Neural cell (in vitro differentiated cells): ENCODE results near the gene DCP1A. TPM values are rescaled to one million over a fixed set of nuclear protein-coding genes. Genes with fewer than 3 reads are reported as not detected.
"Not testable (repeated sequence)": the region's sequence is repeated elsewhere in the genome, so short reads cannot be mapped to it uniquely, and the experiment has no call there.

ENCODE experiments used
- H2AFZ ChIP-seq: fragments of 200-600, 300-800 bp; sonication (generic), shearing (Covaris generic); 2 replicates; pipeline ENCODE4 v1.6.0; 2014; ENCODE audit warnings: low read depth, mild to moderate bottlenecking, antibody characterized with exemption, low read length, moderate library complexity
- H3F3A ChIP-seq: fragments of 200-600 bp; shearing (Covaris generic); 2 replicates; pipeline ENCODE4 v1.6.1; 2016; ENCODE audit warnings: mild to moderate bottlenecking, moderate library complexity, mixed read lengths, antibody characterized with exemption, low read length; ENCODE audit not compliant: insufficient read depth, poor library complexity, severe bottlenecking
- H3K27ac ChIP-seq: fragments of 200-600, 300-800 bp; sonication (generic), shearing (Covaris generic); 2 replicates; pipeline ENCODE4 v1.5.1; 2014; ENCODE audit warnings: mild to moderate bottlenecking, low read length, moderate library complexity
- H3K27me3 ChIP-seq: fragments of 300-800, 200-600 bp; sonication (generic), shearing (Covaris generic); 2 replicates; pipeline ENCODE4 v1.6.0; 2014; ENCODE audit warnings: mild to moderate bottlenecking, low read depth, low read length, moderate library complexity; ENCODE audit not compliant: insufficient read depth
- H3K36me3 ChIP-seq: fragments of 300-800, 200-600 bp; sonication (generic), shearing (Covaris generic); 2 replicates; pipeline ENCODE4 v1.5.1; 2014; ENCODE audit warnings: mild to moderate bottlenecking, antibody characterized with exemption, low read length, moderate library complexity; ENCODE audit not compliant: insufficient read depth
- H3K4me2 ChIP-seq: fragments of 300-800, 200-600 bp; sonication (generic), shearing (Covaris generic); 2 replicates; pipeline ENCODE4 v1.6.0; 2014; ENCODE audit warnings: mild to moderate bottlenecking, low read length
- H3K4me3 ChIP-seq: fragments of 300-800, 200-600 bp; sonication (generic), shearing (Covaris generic); 2 replicates; pipeline ENCODE4 v1.5.1; 2014; ENCODE audit warnings: mild to moderate bottlenecking, low read length, moderate library complexity
- H3K79me2 ChIP-seq: fragments of 200-600 bp; shearing (Covaris generic); replicated peaks from 2 replicates; pipeline ENCODE4 v1.6.0; 2014; ENCODE audit warnings: mild to moderate bottlenecking, low read length, moderate library complexity; ENCODE audit not compliant: insufficient read depth
- H3K9ac ChIP-seq: fragments of 300-800, 200-600 bp; sonication (generic), shearing (Covaris generic); 2 replicates; pipeline ENCODE4 v1.6.1; 2016; ENCODE audit warnings: mild to moderate bottlenecking, low read length, mixed read lengths
- H3K9me2 ChIP-seq: fragments of 200-600 bp; shearing (Covaris generic); 2 replicates; pipeline ENCODE4 v1.6.1; 2016; ENCODE audit warnings: mild to moderate bottlenecking, low read length, mixed read lengths; ENCODE audit not compliant: insufficient read depth
- H3K9me3 ChIP-seq: fragments of 200-600, 300-800 bp; sonication (generic), shearing (Covaris generic); 2 replicates; pipeline ENCODE4 v1.6.1; 2016; ENCODE audit warnings: mild to moderate bottlenecking, mixed run types, low read length, moderate library complexity, mixed read lengths
- H4K20me1 ChIP-seq: fragments of 200-600 bp; shearing (Covaris generic); 2 replicates; pipeline ENCODE4 v1.6.1; 2016; ENCODE audit warnings: mild to moderate bottlenecking, mixed run types; ENCODE audit not compliant: insufficient read depth
- EP300 ChIP-seq: fragments of 450-650 bp; conservative IDR thresholded peaks from 2 replicates; pipeline ENCODE4 v1.6.1; 2014; ENCODE audit warnings: antibody characterized with exemption, mild to moderate bottlenecking, moderate library complexity; ENCODE audit not compliant: poor library complexity, severe bottlenecking
- EZH2 ChIP-seq: fragments of 200-600, 300-800 bp; shearing (Covaris generic), sonication (generic); IDR thresholded peaks from 2 replicates; pipeline ENCODE4 v1.6.1; 2014; ENCODE audit warnings: antibody characterized with exemption, low read length, borderline replicate concordance, mild to moderate bottlenecking; ENCODE audit not compliant: insufficient read depth, poor library complexity, severe bottlenecking
- MXI1 ChIP-seq: fragments of 450-650 bp; conservative IDR thresholded peaks from 2 replicates; pipeline ENCODE4 v1.6.1; 2014; ENCODE audit warnings: antibody characterized with exemption, mild to moderate bottlenecking; ENCODE audit not compliant: poor library complexity, severe bottlenecking
- POLR2AphosphoS5 ChIP-seq: IDR thresholded peaks from 2 replicates; pipeline ENCODE4 v1.6.1; 2012
- SMC3 ChIP-seq: fragments of 450-650 bp; conservative IDR thresholded peaks from 2 replicates; pipeline ENCODE4 v1.6.1; 2014; ENCODE audit warnings: antibody characterized with exemption, mild to moderate bottlenecking, moderate library complexity; ENCODE audit not compliant: poor library complexity
- TAF1 ChIP-seq: IDR thresholded peaks from 2 replicates; pipeline ENCODE4 v1.6.1; 2012; ENCODE audit warnings: low read depth
- polyA plus RNA-seq: library from polyadenylated mRNA; depleted of rRNA; stranded (reverse); fragments of >200 nt; gene quantifications from 2 replicates; pipeline ENCODE4 v1.2.3, GENCODE V29; 2014
- TF ChIP-seq, protein P1 (sequence below): fragments of 450-650 bp; IDR thresholded peaks from 2 replicates; pipeline ENCODE4 v1.5.1; 2014; ENCODE audit warnings: antibody characterized with exemption, mild to moderate bottlenecking, moderate library complexity; ENCODE audit not compliant: poor library complexity, severe bottlenecking
- TF ChIP-seq, protein P2 (sequence below): IDR thresholded peaks from 2 replicates; pipeline ENCODE4 v1.6.1; 2012; ENCODE audit warnings: borderline replicate concordance

DCP1A gene
- polyA plus RNA-seq, 1 donor from 2014 or later, result 12.5 TPM

DNA sequence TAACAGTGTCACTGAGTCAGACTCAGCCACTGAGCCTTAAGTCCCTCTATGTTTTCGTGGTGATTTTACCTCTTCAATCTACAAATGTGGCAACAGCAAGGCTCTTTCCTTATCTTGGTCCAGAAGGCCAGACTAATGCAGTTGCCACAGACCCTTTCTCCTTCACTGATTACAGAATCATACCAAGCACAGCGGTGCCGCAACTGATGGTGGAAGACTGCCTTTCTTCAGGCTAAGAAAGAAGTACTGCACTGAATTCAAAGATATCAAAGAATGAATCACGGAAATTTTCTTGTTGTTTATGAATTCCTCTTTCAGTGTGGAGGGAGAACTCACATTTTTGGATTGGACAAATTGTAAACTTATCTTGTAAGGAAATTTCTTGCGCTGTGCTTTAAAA, 18.6 kb downstream of the DCP1A start:
- H3K4me2 ChIP-seq, result no peak overlapping the region
- H4K20me1 ChIP-seq, result no peaks in the 10 kb centered on the region
- H3K27ac ChIP-seq, result no peak overlapping the region
- TF ChIP-seq MXI1 (no peak), POLR2AphosphoS5 (no peak), EZH2 (no peak), SMC3 (no peak), TAF1 (no peak)
- TF ChIP-seq, protein P1, sequence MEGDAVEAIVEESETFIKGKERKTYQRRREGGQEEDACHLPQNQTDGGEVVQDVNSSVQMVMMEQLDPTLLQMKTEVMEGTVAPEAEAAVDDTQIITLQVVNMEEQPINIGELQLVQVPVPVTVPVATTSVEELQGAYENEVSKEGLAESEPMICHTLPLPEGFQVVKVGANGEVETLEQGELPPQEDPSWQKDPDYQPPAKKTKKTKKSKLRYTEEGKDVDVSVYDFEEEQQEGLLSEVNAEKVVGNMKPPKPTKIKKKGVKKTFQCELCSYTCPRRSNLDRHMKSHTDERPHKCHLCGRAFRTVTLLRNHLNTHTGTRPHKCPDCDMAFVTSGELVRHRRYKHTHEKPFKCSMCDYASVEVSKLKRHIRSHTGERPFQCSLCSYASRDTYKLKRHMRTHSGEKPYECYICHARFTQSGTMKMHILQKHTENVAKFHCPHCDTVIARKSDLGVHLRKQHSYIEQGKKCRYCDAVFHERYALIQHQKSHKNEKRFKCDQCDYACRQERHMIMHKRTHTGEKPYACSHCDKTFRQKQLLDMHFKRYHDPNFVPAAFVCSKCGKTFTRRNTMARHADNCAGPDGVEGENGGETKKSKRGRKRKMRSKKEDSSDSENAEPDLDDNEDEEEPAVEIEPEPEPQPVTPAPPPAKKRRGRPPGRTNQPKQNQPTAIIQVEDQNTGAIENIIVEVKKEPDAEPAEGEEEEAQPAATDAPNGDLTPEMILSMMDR, result no peak
- no peak overlapping the region for H2AFZ ChIP-seq
- peaks cover 10% of the 10 kb centered on the region for H3K79me2 ChIP-seq
- no peaks in the 10 kb centered on the region for H3F3A ChIP-seq
- peaks cover 7% of the 10 kb centered on the region for H3K36me3 ChIP-seq
- H3K4me3 ChIP-seq, result no peak overlapping the region
- H3K27me3 ChIP-seq, result no peaks in the 10 kb centered on the region
- H3K9me3 ChIP-seq, result no peaks in the 10 kb centered on the region
- H3K9me2 ChIP-seq, result no peaks in the 10 kb centered on the region
- H3K9ac ChIP-seq, result no peak overlapping the region

DNA sequence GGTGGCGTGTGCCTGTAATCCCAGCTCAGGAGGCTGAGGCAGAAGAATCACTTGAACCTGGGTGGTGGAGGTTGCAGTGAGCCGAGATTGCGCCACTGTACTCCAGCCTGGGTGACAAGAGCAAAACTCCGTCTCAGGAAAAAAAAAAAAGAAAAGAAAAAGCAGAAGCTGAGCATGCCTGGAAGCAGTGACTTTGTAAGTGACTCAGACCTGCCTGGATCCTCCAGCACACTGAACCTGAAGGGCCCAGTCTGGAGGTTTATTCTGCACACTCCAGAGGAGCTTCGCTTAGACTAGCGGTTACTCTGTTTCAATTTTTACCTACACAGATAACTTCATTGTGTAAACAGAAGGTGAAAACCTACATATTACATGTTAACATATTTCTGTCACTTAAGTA, 19.4 kb downstream of the DCP1A start:
- not testable (repeated sequence) for H3K4me2 ChIP-seq, H3K9ac ChIP-seq, H3K9me2 ChIP-seq, H4K20me1 ChIP-seq, H3K27me3 ChIP-seq, H3K4me3 ChIP-seq, H3F3A ChIP-seq, H3K27ac ChIP-seq, H3K9me3 ChIP-seq, H3K36me3 ChIP-seq, H2AFZ ChIP-seq
- peaks cover 10% of the 10 kb centered on the region for H3K79me2 ChIP-seq

DNA sequence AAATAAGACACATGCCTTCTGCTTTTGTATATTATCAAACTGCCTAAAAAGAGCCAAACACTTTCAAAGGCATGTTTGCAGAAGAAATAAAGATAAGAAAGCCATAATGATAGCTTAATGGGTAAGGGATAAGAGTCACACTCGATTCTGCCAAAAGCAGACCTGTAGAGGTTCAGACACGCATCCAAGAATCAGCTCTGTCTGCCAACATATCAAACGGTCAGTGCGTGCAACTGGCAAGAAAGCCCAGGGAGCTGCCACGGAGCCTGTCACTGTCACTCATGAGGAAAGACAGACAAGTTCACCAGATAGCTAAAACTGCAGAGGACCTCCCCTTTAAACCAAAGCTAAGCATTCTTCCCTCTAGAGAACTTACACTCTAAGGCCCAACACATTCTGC, 23.2 kb downstream of the DCP1A start:
- H3K9me3 ChIP-seq, result no peaks in the 10 kb centered on the region
- H3K9me2 ChIP-seq, result no peaks in the 10 kb centered on the region
- no peak overlapping the region for H3K4me2 ChIP-seq
- TF ChIP-seq EP300 (no peak), EZH2 (no peak), TAF1 (no peak), SMC3 (no peak)
- TF ChIP-seq, protein P2, sequence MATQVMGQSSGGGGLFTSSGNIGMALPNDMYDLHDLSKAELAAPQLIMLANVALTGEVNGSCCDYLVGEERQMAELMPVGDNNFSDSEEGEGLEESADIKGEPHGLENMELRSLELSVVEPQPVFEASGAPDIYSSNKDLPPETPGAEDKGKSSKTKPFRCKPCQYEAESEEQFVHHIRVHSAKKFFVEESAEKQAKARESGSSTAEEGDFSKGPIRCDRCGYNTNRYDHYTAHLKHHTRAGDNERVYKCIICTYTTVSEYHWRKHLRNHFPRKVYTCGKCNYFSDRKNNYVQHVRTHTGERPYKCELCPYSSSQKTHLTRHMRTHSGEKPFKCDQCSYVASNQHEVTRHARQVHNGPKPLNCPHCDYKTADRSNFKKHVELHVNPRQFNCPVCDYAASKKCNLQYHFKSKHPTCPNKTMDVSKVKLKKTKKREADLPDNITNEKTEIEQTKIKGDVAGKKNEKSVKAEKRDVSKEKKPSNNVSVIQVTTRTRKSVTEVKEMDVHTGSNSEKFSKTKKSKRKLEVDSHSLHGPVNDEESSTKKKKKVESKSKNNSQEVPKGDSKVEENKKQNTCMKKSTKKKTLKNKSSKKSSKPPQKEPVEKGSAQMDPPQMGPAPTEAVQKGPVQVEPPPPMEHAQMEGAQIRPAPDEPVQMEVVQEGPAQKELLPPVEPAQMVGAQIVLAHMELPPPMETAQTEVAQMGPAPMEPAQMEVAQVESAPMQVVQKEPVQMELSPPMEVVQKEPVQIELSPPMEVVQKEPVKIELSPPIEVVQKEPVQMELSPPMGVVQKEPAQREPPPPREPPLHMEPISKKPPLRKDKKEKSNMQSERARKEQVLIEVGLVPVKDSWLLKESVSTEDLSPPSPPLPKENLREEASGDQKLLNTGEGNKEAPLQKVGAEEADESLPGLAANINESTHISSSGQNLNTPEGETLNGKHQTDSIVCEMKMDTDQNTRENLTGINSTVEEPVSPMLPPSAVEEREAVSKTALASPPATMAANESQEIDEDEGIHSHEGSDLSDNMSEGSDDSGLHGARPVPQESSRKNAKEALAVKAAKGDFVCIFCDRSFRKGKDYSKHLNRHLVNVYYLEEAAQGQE, result no peak
- TF ChIP-seq, protein P1, result no peak
- no peak overlapping the region for H2AFZ ChIP-seq
- H3K27me3 ChIP-seq, result no peaks in the 10 kb centered on the region
- H3K9ac ChIP-seq, result no peak overlapping the region
- no peak overlapping the region for H3K27ac ChIP-seq
- no peak overlapping the region for H3K4me3 ChIP-seq
- H3K79me2 ChIP-seq, result no peaks in the 10 kb centered on the region
- H3K36me3 ChIP-seq, result peaks cover 7% of the 10 kb centered on the region
- no peaks in the 10 kb centered on the region for H3F3A ChIP-seq
- H4K20me1 ChIP-seq, result no peaks in the 10 kb centered on the region
